Ishikawa (cell line): ENCODE measurements around the gene MC1R.

ENCODE experiments used
- CEBPB ChIP-seq: IDR thresholded peaks from 2 replicates; pipeline ENCODE4 v1.6.1; 2012
- CREB1 ChIP-seq: IDR thresholded peaks from 2 replicates; pipeline ENCODE4 v1.6.1; 2012; ENCODE audit warnings: low read depth
- EGR1 ChIP-seq: IDR thresholded peaks from 2 replicates; pipeline ENCODE4 v1.6.1; 2012
- EP300 ChIP-seq: IDR thresholded peaks from 2 replicates; pipeline ENCODE4 v1.6.1; 2012; ENCODE audit warnings: borderline replicate concordance
- RAD21 ChIP-seq: IDR thresholded peaks from 2 replicates; pipeline ENCODE4 v1.6.1; 2012; ENCODE audit warnings: low read depth
- TAF1 ChIP-seq: IDR thresholded peaks from 2 replicates; pipeline ENCODE4 v1.6.1; 2012; ENCODE audit warnings: low read depth, mild to moderate bottlenecking
- TEAD4 ChIP-seq: IDR thresholded peaks from 2 replicates; pipeline ENCODE4 v1.6.1; 2012
- YY1 ChIP-seq: IDR thresholded peaks from 2 replicates; pipeline ENCODE4 v1.6.1; 2012; ENCODE audit warnings: low read depth
- TF ChIP-seq, protein P1 (sequence below): IDR thresholded peaks from 2 replicates; pipeline ENCODE4 v1.6.1; 2012
- TF ChIP-seq, protein P2 (sequence below): IDR thresholded peaks from 2 replicates; pipeline ENCODE4 v1.6.1; 2012; ENCODE audit warnings: low read depth, mild to moderate bottlenecking

DNA sequence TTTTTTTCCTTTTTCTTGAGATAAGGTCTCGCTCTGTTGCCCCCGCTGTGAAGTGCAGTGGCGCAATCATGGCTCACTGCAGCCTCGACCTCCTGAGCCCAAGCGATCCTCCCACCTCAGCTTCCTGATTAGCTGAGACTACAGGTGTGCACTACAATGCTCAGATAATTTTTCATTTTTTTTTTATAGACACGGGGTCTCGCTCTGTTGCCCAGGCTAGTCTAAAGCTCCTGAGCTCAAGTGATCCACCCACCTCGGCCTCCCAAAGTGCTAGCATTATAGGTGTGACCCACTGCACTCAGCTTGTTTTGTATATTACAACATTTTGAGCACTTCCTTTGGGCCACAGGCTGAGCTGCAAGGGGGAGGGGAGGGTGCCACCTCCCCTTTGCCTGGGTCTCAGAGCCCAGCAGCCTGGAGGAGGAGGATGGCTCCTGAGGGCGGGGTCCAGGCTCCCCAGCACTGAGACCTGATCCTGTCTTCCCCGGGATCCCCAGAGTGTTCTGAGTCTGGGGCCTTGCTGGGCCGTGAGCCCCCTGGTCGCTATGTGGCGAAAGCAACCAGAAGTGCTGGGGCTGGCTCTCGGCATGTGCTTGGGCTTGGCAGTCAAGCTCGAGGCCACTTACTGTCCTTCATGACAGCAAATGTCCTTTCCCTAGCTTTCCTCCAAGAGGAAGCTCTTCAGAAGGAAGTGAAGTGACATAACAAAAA is 38.0 kb downstream of the MC1R start:
- no peak for TF ChIP-seq TAF1
- TF ChIP-seq CEBPB = no peak
- TF ChIP-seq, protein P1, sequence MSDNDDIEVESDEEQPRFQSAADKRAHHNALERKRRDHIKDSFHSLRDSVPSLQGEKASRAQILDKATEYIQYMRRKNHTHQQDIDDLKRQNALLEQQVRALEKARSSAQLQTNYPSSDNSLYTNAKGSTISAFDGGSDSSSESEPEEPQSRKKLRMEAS = no peak
- TF ChIP-seq YY1 = no peak
- no peak for TF ChIP-seq EP300
- TF ChIP-seq RAD21 = no peak
- TF ChIP-seq TEAD4 = no peak
- TF ChIP-seq EGR1 = no peak
- TF ChIP-seq, protein P2, sequence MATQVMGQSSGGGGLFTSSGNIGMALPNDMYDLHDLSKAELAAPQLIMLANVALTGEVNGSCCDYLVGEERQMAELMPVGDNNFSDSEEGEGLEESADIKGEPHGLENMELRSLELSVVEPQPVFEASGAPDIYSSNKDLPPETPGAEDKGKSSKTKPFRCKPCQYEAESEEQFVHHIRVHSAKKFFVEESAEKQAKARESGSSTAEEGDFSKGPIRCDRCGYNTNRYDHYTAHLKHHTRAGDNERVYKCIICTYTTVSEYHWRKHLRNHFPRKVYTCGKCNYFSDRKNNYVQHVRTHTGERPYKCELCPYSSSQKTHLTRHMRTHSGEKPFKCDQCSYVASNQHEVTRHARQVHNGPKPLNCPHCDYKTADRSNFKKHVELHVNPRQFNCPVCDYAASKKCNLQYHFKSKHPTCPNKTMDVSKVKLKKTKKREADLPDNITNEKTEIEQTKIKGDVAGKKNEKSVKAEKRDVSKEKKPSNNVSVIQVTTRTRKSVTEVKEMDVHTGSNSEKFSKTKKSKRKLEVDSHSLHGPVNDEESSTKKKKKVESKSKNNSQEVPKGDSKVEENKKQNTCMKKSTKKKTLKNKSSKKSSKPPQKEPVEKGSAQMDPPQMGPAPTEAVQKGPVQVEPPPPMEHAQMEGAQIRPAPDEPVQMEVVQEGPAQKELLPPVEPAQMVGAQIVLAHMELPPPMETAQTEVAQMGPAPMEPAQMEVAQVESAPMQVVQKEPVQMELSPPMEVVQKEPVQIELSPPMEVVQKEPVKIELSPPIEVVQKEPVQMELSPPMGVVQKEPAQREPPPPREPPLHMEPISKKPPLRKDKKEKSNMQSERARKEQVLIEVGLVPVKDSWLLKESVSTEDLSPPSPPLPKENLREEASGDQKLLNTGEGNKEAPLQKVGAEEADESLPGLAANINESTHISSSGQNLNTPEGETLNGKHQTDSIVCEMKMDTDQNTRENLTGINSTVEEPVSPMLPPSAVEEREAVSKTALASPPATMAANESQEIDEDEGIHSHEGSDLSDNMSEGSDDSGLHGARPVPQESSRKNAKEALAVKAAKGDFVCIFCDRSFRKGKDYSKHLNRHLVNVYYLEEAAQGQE = no peak
- TF ChIP-seq CREB1 = no peak
